NCI-H2107 treated with DMSO at 0.1 percent for 48 hours (cell line): ENCODE data around the gene MAGI3.
"Not testable (repeated sequence)": the region's sequence is repeated elsewhere in the genome, so short reads cannot be mapped to it uniquely, and the experiment has no call there.

ENCODE experiments used
- DNase-seq: peaks from one replicate; lab custom pipeline; 2025; ENCODE audit not compliant: unreplicated experiment; lab: John Stamatoyannopoulos, UW

The MAGI3 gene

GRCh38 chr1:113396585-113396984, 6.3 kb downstream of the MAGI3 start:
- DNase-seq, result no peak

GRCh38 chr1:113399062-113399583, 8.8 kb downstream of the MAGI3 start:
- no peak for DNase-seq

- DNase-seq, result no peak
These were observed 10.8 kb downstream of the MAGI3 start for GRCh38 chr1:113401067-113401466.

DNA sequence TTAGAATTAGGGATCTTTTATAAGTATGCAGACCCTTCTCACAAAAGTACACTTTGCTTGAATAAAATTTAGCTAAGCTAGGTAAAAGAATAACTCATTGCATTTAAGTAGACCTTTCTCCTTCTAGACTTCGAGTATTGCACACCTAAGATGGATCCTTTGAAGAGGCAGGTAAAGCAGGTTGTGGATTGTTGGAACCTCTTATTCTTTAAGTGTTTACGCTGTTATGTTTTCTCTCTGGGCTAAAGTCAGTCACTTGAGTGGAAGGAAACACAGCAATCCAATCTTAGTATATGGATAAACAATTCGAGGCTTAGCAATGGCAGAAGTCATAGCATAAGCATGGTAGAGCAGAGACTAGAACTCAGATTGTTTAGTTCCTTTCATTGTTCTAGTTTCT, 11.4 kb downstream of the MAGI3 start:
- DNase-seq, result no peak

DNA sequence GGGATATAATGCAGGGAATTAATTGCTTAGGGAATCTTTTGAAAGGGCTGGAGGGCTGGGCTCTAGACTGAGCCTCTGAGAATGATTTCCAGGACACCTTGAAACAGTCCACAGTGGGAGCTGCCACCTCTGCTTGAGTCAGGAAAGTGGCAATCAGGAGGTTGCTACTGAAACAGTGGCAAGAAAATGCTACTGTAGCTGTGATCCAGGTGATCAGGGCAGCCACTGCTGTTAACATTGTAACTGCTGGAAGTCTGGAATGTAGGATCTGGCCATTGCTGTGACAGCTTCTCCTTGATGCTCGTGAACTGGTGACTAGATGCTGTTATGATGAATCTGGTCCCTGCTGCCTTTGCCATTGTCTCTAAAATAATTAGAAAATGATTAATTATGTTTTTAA, 12.8 kb downstream of the MAGI3 start:
- DNase-seq, result no peak

DNA sequence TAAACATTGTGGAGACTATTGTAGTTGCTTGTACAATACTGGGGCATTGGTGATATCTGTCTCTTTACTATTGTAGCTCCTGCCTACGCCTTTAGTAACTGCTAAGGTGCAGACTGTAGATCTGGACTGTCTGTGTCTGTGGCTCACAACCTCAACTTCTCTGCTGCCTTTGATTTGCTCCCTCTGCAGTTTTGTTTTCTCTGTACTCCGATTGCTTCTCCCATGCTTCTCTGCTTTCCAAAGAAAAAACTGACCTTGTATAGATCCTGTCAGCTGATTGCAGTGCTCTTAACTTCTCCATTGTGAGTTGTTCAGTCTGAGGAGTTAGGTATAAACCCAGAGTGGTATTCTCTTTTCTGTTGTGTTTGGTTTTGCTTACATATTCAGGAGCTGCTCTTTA, 15.3 kb downstream of the MAGI3 start:
- DNase-seq, result no peak

DNA sequence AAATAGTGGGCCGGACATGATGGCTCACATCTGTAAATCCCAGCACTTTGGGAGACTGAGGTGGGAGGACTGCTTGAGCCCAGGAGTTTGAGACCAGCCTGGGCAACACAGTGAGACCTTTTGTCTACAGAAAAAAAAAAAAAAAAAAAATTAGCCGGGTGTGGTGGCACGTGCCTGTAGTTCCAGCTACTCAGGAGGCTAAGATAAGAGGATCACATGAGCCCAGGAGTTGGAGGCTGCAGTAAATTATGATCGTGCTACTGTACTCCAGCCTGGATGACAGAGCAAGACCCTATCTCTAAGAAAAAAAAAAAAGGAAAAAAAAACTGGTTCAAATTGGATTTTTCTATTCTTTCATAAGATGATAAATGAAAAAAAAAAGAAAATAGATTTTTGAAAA, 15.8 kb downstream of the MAGI3 start:
- not testable (repeated sequence) for DNase-seq

DNA sequence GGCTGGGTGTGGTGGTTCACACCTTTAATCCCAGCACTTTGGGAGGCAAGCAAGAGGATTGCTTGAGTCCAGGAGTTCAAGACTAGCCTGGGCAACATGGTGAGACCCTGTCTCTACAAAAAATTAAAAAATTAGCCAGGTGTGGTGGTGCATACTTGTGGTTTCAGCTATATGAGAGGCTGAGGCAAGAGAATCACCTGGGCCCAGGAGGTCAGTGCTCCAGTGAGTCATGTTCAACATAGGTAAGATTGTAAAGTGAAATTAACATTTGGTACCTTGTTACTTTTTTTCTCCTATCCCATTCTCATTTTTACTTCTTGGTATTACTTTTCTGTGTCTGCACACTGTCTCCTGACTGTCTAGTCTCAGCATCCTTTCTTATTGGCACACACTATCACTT, 19.0 kb downstream of the MAGI3 start:
- no peak for DNase-seq

DNA sequence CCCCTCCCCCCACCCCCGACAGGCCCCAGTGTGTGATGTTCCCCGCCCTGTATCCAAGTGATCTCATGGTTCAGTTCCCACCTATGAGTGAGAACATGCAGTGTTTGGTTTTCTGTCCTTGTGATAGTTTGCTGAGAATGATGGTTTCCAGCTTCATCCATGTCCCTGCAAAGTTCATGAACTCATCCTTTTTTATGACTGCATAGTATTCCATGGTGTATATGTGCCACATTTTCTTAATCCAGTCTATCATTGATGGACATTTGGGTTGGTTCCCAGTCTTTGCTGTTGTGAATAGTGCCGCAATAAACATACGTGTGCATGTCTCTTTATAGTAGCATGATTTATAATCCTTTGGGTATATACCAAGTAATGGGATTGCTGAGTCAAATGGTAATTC, 21.7 kb downstream of the MAGI3 start:
- not testable (repeated sequence) for DNase-seq

DNA sequence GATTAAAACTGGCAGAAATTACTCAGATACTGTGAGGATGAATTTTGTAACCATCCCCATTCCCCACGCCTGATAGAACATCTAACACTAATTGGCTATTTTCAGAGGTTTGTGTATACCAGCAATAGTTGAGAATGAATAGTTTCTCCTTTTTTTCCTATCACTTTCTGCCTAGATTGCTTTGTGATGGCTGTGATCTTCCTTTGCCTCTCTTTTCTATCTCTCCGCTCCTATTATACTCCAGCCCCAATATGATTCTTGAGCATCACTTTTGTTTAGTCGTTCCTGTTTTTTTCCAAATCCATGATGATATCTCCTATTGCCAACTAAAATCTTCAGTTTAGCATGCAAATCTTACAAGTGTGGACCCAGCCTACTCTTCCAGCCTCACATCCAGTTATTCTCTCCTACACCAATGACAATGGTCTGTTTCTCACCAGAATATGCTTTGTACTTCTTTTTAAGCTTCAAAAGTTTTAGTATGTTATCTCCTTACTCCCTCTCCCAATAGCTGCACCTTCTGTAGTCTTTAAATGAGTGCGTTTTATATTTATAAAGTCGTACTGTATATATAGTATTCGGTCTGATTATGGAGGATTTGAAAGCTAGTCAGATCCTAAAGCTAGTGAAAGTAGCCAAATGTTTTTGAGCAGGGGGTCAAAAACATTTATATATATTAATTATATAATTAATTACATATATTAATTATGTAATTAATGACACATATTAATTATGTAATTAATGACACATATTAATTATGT, 25.2 kb downstream of the MAGI3 start:
- DNase-seq, result no peak

DNA sequence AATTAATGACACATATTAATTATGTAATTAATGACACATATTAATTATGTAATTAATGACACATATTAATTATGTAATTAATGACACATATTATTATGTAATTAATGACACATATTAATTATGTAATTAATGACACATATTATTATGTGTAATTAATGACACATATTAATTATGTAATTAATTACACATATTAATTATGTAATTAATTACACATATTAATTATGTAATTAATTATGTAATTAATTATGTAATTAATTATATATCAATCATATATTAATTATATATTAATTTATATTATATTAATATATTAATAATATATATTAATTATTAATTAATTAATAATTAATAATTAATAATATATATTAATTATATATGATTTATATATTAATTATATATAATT, 25.8 kb downstream of the MAGI3 start:
- DNase-seq, result not testable (repeated sequence)

GRCh38 chr1:113416496-113416895, 26.2 kb downstream of the MAGI3 start:
- no peak for DNase-seq

DNA sequence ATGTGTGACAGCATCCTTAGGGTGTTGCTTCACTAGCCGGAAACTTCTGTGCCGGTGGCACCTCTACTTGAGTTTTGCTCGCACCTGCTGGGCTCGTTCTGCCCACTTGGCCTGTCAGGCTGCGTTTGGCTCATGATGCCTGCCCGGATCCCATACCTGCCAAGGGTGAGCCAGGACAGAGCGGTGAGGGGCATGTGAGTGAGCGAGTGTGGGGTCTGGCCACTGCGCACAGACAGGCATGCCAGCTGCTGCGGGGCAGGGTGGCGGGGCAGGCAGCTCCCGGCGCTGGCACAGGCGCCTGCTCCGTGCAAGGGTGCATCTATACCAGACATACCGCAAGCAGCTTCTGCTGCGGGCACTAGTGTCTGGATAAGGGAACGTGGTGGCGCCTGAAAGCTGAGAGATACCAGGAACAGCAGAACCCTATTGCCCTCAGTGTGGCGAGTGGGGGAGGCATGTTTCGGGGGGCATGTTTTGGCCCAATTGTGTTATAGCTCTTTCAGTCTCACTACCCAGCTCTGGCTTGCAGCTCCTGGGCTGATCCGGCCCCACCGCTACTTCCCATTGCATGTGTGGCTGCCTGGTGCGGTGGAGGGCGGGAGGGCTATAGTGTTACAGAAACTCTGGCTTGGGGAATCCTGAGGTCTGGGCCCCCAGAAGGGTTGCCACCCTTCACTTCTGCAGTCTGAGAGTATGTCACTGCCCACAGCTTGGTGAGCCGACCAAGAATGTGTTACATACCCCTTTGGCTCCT, 32.2 kb downstream of the MAGI3 start:
- no peak for DNase-seq

- DNase-seq, result no peak
These were observed 33.5 kb downstream of the MAGI3 start for GRCh38 chr1:113423826-113424225.

DNA sequence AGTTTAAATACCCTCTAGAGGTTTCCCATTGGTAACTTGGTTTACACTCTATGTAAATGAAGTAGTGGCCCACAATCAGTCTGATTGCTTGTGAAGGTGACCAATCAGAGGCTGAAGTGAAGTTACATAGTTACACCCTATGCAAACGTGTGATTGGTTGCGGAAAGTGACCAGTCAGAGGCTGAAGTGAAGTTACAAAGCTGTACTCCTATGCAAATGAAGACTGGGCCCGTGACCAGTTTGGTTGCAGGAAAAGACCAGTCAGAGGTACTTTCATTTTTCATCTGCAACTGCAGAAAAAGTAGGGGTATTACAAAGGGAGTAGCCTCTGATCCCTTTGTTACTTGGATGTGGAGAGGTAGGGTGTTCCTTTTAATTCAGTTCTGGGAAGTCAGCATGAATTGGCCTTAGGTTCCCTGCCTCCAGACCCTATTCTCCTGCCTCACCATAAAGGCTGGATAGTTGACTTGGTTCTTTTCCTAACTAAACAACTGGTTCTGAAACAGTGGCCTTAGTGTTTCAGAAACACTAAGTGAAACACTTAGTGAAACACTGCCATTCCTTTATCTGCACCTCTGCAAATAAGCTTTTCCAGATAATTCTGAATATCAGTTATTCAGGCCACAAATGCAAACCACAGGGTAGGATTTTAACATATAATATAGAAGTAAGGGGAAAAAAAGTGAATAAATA, 39.3 kb downstream of the MAGI3 start:
- no peak for DNase-seq

- DNase-seq, result no peak
These were observed 42.9 kb downstream of the MAGI3 start for GRCh38 chr1:113433184-113433583.

DNA sequence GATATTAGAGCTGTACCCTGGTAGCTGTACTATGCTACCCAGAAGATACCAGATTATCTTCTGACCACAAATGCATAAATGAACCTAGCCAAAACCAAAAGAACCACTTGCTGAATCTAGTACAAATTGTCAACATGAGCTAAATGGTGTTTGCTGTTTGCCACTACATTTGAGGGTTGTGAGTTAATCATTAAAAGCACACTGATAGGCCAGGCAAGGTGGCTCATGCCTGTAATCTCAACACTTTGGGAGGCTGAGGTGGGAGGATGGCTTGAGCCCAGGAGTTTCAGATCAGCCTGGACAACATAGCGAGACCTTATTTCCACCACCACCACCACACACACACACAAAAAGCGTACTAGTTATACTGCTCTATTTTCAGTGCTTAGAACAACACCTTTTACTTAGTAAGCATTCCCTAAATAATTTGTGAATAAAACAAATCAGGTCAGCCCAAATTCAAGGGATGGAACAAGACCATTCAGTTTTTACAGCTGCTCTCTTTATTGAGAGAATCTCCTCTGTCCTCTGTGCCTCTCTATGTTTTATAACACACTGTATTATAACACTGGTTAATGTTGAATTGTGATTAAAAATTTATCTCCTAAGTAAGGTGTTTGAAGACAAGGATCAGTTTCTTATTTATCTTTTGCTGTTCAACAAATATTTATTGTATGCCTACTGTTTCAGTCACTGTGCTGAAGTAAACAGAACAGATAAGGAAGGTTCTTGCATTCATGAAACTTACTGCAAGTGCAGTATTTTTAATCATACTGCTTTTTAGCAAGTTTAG, 44.0 kb downstream of the MAGI3 start:
- no peak for DNase-seq

- DNase-seq, result no peak
These were observed 44.5 kb downstream of the MAGI3 start for GRCh38 chr1:113434874-113435175.

- no peak for DNase-seq
These were observed 47.4 kb downstream of the MAGI3 start for GRCh38 chr1:113437554-113438341.

DNA sequence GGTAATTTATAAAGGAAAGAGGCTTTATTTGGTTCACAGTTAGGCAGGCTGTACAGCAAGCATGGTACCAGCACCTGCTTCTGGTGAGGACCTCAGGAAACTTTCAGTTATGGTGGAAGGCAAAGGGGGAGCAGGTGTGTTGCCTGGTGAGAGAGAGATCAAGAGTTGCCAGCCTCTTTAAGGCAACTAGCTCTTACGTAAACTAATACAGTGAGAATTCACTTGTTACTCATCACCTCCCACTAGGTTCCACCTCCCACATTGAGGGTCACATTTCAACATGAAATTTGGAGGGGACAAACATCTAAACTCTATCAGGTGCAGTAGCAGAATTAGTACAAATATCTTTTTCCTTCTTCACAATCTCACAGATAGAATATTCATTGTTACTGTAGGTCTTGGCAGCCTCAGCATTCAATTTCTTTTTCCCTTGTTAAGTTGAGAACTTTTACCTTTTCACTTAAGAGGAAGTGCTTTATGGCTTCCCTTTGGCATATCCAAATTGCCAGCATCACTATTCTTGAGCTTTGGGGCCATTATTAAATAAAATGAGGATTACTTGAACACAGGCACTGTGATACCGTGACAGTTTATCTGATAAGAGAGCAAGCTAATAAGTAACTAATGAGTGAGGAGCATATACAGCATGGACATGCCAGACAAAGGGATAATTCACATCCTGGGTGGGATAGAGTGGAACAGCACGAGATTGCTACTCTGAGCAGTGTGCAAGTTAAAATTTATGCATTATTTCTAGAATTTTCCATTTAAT, 48.4 kb downstream of the MAGI3 start:
- no peak for DNase-seq
